Mucosa of stomach (tissue), 1 donor: ENCODE data around the gene ZNRF1.

Experiments
- H3K27me3 ChIP-seq: one replicate; pipeline ENCODE4 v1.7.0; 2013; ENCODE audit warnings: mild to moderate bottlenecking, low read length; ENCODE audit not compliant: control insufficient read depth, insufficient read depth
- H3K36me3 ChIP-seq: one replicate; pipeline ENCODE4 v1.7.0; 2013; ENCODE audit warnings: low read length; ENCODE audit not compliant: control insufficient read depth, insufficient read depth
- H3K4me1 ChIP-seq: one replicate; pipeline ENCODE4 v1.7.0; 2013; ENCODE audit warnings: mild to moderate bottlenecking, low read length; ENCODE audit not compliant: control insufficient read depth, insufficient read depth
- H3K4me3 ChIP-seq: one replicate; pipeline ENCODE4 v1.7.0; 2013; ENCODE audit warnings: low read length
- H3K9ac ChIP-seq: one replicate; pipeline ENCODE4 v1.7.0; 2013; ENCODE audit warnings: mild to moderate bottlenecking, low read length, moderate library complexity
- H3K9me3 ChIP-seq: one replicate; pipeline ENCODE4 v1.7.0; 2013; ENCODE audit warnings: mild to moderate bottlenecking, low read length, moderate library complexity; ENCODE audit not compliant: control insufficient read depth
- donor health status: Pancreatic carcinoma.

The ZNRF1 gene

DNA sequence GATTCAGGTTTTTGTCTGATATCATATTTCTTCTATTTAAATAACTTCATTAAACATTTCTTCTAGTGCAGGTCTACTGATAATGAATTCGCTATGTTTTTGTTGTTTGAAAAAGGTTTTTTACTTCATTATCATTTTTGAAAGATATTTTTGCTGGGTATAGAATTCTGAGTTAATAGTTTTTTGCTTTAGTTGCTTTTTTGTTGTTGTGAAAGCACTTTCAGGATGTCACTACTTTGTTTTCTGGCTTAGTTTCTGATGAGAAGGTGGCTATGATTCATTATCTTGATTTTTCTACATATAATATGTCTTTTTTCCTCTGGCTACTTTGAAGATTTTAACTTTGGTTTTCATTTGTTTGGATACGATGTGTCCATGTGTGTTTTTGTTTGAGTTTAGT, 153.0 kb downstream of the ZNRF1 start:
- no peak overlapping the region for H3K4me3 ChIP-seq
- H3K4me1 ChIP-seq, result no peaks in the 10 kb centered on the region
- no peaks in the 10 kb centered on the region for H3K36me3 ChIP-seq
- no peaks in the 10 kb centered on the region for H3K27me3 ChIP-seq
- no peaks in the 10 kb centered on the region for H3K9me3 ChIP-seq
- no peak overlapping the region for H3K9ac ChIP-seq

DNA sequence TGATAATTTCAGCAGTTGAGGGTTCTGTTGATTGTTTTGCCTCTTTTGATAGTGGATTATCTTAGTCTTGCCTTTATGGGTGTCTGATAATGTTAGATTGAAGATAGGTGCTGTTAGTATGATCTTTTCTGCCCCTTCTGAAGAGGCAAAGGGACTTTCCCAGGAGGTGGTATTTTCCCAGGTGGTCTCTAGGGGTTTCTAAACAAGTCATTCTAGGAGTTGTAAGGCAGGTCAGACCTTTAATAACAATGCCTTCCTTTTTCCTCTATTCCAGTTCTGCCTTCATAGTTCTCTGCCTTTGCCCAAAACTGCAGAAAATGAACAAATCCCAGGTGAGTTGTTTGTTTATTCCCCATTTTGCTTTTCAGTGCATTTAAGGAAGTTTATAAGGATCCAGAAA, 153.8 kb downstream of the ZNRF1 start:
- Histone ChIP-seq H3K4me3 (no peak overlapping the region), H3K36me3 (no peaks in the 10 kb centered on the region), H3K27me3 (no peaks in the 10 kb centered on the region), H3K4me1 (no peaks in the 10 kb centered on the region), H3K9ac (no peak overlapping the region), H3K9me3 (no peaks in the 10 kb centered on the region)

DNA sequence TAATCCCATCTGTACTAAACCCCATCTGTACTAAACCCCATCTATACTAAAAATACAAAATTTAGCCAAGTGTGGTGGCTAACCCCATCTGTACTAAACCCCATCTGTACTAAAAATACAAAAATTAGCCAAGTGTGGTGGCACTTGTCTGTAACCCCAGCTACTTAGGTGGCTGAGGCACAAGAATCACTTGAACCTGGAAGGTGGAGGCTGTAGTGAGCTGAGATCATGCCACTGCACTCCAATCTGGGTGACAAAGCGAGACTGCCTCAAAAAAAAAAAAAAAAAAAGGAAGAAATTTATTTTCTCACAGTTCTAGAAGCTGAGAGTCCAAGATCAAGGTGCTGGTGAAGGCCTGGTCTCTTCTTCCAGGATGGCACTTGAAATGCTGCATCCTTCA, 161.6 kb downstream of the ZNRF1 start:
- H3K9ac ChIP-seq, result no peak overlapping the region
- H3K36me3 ChIP-seq, result no peaks in the 10 kb centered on the region
- no peaks in the 10 kb centered on the region for H3K27me3 ChIP-seq
- H3K4me3 ChIP-seq, result no peak overlapping the region
- no peaks in the 10 kb centered on the region for H3K4me1 ChIP-seq
- no peaks in the 10 kb centered on the region for H3K9me3 ChIP-seq
